ENCODE measurements around the gene CHRNE. TPM values are rescaled to one million over a fixed set of nuclear protein-coding genes. Genes with fewer than 3 reads are reported as not detected.

CHRNE gene
- polyA plus RNA-seq, 1 donor, result 3.3 TPM

- DNase-seq, result no peak
These were observed 51.8 kb downstream of the CHRNE start for GRCh38 chr17:4851084-4851483.

GRCh38 chr17:4850246-4850645 is 52.7 kb downstream of the CHRNE start:
- no peak for DNase-seq

GRCh38 chr17:4849011-4849536 is 53.8 kb downstream of the CHRNE start:
- no peak for DNase-seq

Other genes starting within 250 kb of the CHRNE start
- 38.1 TPM for gene PELP1, start 199.0 kb downstream of the CHRNE start, polyA plus RNA-seq (ENCODE audit: insufficient read length)
- gene ARRB2, start 192.5 kb downstream of the CHRNE start, polyA plus RNA-seq (ENCODE audit: insufficient read length), result 29.9 TPM
- 19.5 TPM for gene MED11, start 171.7 kb downstream of the CHRNE start, polyA plus RNA-seq (ENCODE audit: insufficient read length)
- 0.97 TPM for gene ZMYND15, start 163.3 kb downstream of the CHRNE start, polyA plus RNA-seq (ENCODE audit: insufficient read length)
- gene CXCL16, start 163.2 kb downstream of the CHRNE start, polyA plus RNA-seq (ENCODE audit: insufficient read length), result 7.8 TPM
- not detected for gene TM4SF5, start 131.2 kb downstream of the CHRNE start, polyA plus RNA-seq (ENCODE audit: insufficient read length)
- gene VMO1, start 116.7 kb downstream of the CHRNE start, polyA plus RNA-seq (ENCODE audit: insufficient read length), result 4.7 TPM
- 0.98 TPM for gene GLTPD2, start 114.1 kb downstream of the CHRNE start, polyA plus RNA-seq (ENCODE audit: insufficient read length)
- 94.3 TPM for gene PSMB6, start 106.9 kb downstream of the CHRNE start, polyA plus RNA-seq (ENCODE audit: insufficient read length)
- 28.7 TPM for gene PLD2, start 95.9 kb downstream of the CHRNE start, polyA plus RNA-seq (ENCODE audit: insufficient read length)
- gene MINK1, start 69.8 kb downstream of the CHRNE start, polyA plus RNA-seq (ENCODE audit: insufficient read length), result 28.3 TPM
- gene C17orf107, start 3.6 kb downstream of the CHRNE start, polyA plus RNA-seq (ENCODE audit: insufficient read length), result 1.5 TPM
- gene GP1BA, start 29.2 kb upstream of the CHRNE start, polyA plus RNA-seq (ENCODE audit: insufficient read length), result 0.88 TPM
- 57.1 TPM for gene SLC25A11, start 36.9 kb upstream of the CHRNE start, polyA plus RNA-seq (ENCODE audit: insufficient read length)
- 75.2 TPM for gene RNF167, start 37.2 kb upstream of the CHRNE start, polyA plus RNA-seq (ENCODE audit: insufficient read length)
- gene PFN1, start 45.4 kb upstream of the CHRNE start, polyA plus RNA-seq (ENCODE audit: insufficient read length), result 432 TPM
- 2,174 TPM for gene ENO3, start 48.0 kb upstream of the CHRNE start, polyA plus RNA-seq (ENCODE audit: insufficient read length)
- gene SPAG7, start 64.7 kb upstream of the CHRNE start, polyA plus RNA-seq (ENCODE audit: insufficient read length), result 92.0 TPM
- gene CAMTA2, start 84.6 kb upstream of the CHRNE start, polyA plus RNA-seq (ENCODE audit: insufficient read length), result 32.9 TPM
- gene INCA1, start 94.4 kb upstream of the CHRNE start, polyA plus RNA-seq (ENCODE audit: insufficient read length), result 4.9 TPM
- gene KIF1C, start 94.9 kb upstream of the CHRNE start, polyA plus RNA-seq (ENCODE audit: insufficient read length), result 129 TPM
- gene SLC52A1, start 132.3 kb upstream of the CHRNE start, polyA plus RNA-seq (ENCODE audit: insufficient read length), result not detected
- gene ZFP3, start 175.4 kb upstream of the CHRNE start, polyA plus RNA-seq (ENCODE audit: insufficient read length), result 11.6 TPM
- 11.1 TPM for gene ZNF232, start 208.8 kb upstream of the CHRNE start, polyA plus RNA-seq (ENCODE audit: insufficient read length)
- 21.0 TPM for gene USP6, start 212.9 kb upstream of the CHRNE start, polyA plus RNA-seq (ENCODE audit: insufficient read length)